Glomerular endothelial cell (primary cell): Measurements from ENCODE around the gene RAET1E. TPM values are rescaled to one million over a fixed set of nuclear protein-coding genes. Genes with fewer than 3 reads are reported as not detected.
A peak's percentile ranks its signal among the peaks of the same experiment; 100 is the strongest.
"Not testable (repeated sequence)": the region's sequence is repeated elsewhere in the genome, so short reads cannot be mapped to it uniquely, and the experiment has no call there.

Experiments
- DNase-seq: peaks from one replicate; pipeline ENCODE4 v3.0.0-alpha.2; 2011; ENCODE audit warnings: low read depth, low spot score; ENCODE audit errors: extremely low read depth
- total RNA-seq: library from RNA; depleted of rRNA; stranded (reverse); fragments of >200 nt; gene quantifications from 2 replicates; pipeline ENCODE4 v1.2.3, GENCODE V29; 2015

Gene RAET1E
- total RNA-seq, 1 donor from 2014 or later, result not detected

DNA sequence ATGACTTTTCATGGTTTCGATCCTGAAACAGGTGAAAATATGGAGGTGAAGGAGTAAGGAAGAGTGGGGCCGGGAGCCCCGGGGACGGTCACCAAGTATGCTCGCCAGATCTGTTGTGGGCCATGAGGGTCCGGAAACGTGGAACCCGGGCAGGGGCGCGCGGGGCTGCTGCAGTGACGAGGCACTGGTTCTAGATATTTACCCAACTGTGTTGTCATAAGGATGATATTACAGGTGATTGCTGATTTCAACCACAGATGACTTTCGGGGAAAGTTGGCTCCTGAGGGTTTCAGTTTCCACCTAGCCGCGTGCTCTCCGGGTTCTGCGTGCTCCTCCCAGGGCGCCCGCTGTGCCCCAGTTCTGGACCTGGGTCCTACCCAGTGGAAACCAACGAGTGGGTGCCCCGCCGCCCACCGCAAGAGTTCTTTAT lies 12.8 kb upstream of the RAET1E start:
- DNase-seq, result no peak

DNA sequence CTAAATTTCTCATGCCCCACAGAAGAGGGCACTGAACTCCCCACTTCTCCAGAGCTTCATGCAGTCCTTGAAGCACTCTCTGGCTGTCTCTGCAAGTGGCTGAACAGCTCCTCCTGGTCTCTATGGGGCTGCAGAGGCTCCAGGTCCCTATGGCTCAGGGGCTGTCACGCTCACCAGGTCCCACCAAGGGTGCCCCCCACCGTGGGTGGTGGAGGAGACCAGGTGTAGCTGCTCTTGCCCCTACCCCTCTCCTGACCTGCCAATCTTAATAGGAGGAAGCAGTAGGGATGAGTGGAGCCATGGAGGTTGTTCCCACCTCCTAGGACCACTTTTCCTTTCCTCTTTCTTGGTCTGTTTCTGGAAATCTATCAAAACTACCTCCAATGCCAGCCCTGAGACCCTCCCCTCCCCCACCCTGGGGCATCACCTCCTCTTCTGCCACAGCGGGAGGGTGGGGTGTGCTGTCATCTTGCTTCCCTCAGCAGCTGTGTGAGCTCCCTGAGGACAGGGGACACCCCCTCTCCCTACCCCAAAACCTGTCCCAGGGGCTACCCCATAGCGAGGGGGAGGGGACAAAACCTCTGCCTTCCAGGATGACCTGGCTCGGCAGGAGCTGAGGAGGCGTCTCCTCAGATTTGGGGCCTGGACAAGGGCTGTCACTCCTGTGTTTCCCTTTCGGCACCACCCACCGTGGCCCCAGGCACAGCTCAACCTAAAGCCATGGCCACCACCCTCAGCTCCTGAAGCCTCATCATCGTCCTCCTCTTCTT lies 12.0 kb upstream of the RAET1E start:
- DNase-seq, result no peak

GRCh38 chr6:149908480-149908879 lies 10.6 kb upstream of the RAET1E start:
- DNase-seq, result not testable (repeated sequence)

DNA sequence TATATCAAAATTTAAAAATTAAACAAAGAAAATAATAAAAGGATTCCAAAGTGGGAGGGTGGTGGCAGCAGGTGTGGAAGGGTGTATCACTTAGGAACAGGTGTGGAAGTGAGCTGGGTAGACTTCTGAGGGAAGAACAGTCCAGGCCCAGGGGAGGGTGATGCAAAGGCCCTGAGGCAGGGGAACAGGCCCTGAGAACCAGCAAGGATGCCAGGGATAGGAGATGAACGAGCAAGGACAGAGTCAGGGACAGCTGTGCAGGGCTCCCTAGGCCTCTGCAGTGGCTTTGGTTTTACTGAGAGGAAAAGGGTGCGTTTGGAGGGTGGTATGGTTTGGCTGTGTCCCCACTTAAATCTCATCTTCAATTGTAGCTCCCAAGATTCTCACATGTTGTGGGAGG lies 9.4 kb upstream of the RAET1E start:
- DNase-seq, result no peak

GRCh38 chr6:149906405-149906804 lies 8.5 kb upstream of the RAET1E start:
- no peak for DNase-seq

DNA sequence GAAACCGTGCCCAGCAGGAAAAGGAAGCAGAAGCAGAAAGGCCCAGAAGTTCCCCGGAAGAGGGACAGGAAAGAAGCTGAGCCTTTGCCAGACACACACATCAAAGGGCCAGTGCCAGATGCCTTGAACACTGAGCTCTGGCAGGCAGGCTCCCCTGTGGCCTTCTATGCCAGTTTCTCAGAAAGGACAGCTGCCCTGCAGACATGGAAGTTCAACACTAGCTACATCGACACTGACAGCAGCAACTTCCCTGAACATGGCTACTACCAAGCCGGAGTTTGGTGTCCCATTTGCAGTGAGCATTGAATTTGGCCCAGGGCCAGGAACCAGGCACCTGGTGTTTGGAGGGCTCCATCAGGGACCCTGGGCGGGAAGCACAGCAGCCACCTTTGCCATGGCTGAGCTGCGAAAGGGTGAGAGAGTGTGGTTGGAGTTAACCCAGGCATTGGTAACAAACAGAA lies 8.0 kb upstream of the RAET1E start:
- no peak for DNase-seq

- DNase-seq, result no peak
Observed at GRCh38 chr6:149905371-149905910, 7.5 kb upstream of the RAET1E start.

- no peak for DNase-seq
Observed at GRCh38 chr6:149904661-149905370, 6.9 kb upstream of the RAET1E start.

DNA sequence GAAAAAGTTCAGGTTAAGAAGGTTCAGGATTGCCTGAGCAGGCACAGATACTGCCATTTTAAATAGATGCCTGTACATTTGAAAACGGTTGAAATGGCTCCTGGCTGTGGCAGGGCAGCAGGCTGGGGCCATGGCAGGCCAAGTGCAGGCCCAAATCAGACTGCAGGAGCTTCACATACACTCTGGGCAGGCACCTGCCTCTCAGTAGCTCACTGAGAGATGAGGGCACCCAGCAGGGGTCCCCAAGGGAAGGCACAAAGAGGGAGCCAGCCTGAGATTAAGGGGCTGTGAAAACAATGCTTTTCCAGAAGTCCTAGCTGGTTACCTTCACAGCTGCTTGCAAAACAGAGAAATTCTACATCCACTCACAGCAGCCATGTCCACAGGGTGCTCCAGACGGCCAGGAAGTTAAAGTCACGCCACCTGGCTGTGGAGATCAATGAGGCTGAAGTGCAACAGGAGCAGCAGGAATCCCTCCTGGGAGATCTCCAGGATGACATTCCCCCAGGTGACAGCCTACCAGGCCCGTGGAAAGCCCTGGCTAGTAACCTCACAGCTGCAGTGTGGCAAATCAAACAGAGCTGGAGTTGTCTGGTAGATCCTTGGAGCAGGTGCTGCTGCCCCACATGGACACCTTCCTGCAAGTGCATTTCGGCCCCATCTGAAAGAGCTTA lies 6.2 kb upstream of the RAET1E start:
- no peak for DNase-seq

DNA sequence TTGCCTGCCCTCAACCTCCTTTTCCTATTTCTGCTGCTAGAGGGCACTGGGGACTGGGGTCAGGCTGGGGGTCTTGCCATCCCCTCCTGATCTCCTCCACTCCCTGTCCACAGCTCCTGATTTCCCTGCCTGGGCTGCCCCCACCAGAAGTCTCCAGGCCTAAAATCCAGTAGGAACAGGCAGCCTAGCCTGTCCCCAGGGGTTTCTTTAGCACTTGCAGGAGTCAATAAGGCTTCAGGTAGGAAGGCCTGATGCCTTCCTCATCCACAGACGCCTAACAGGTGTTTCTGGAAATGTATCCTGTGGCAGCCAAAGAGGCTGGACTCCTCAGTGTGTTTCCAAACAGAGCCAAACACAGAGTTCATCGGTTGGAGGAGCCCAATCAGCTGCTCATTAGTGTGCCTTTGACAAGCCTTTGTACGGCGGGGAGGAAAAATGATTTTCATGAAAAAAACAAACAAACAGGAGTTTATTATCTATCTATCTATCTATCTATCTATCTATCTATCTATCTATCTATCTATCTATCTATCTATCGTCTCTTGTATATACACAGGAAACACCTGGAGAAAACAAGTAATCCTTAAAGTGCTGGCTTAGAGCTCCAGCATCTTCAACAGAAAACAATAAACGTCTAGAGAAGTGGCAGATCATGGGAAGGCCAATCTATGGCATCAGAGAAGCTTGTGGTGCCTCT lies 3.7 kb upstream of the RAET1E start:
- no peak for DNase-seq

GRCh38 chr6:149900620-149901443 lies 2.9 kb upstream of the RAET1E start:
- no peak for DNase-seq

- no peak for DNase-seq
Observed at GRCh38 chr6:149899926-149900619, 2.2 kb upstream of the RAET1E start.

GRCh38 chr6:149899486-149899885 lies 1.6 kb upstream of the RAET1E start:
- no peak for DNase-seq

DNA sequence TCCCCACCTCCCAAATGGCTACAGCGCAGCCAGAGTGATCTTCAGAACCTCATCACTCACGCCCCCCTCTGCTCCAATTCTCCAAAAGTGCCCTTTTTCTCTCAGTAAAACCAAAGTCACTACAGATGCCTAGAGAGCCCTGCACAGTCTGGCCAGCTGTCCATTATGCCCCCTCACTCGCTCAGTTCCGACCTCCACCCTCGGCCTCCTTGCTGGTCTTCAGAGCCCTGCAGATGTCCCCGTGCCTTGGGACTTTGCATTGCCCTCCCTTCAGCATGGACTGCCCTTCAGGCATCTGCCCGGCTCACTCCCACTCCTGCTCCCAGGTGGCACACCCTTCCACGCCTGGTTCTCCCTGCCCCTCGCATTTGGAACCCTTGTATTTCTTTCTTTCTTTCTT lies 1.1 kb upstream of the RAET1E start:
- DNase-seq, result no peak

- DNase-seq, result no peak
Observed at GRCh38 chr6:149897015-149897697, 757 bp downstream of the RAET1E start.

DNA sequence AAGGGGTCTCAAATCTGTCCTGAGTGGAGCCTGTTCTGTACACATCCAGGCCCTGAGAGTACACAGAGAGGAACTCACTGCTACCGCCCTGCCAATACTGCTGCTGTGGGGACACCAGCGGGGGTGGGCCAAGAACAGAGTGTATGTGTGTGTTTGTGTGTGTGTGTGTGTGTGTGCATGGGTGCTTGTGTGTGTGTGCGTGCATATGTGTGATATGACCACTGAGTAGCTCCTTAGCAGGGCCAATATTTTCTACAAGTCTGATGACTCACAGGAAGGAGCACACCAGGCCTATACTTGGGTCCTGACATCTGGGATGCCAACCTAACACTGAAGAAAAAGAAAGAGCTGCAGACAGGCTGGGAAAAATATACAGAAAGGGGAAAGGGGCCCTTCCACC lies 1.4 kb downstream of the RAET1E start:
- no peak for DNase-seq

- DNase-seq, result peak; percentile 37
Observed at GRCh38 chr6:149895833-149896271, 2.1 kb downstream of the RAET1E start.

DNA sequence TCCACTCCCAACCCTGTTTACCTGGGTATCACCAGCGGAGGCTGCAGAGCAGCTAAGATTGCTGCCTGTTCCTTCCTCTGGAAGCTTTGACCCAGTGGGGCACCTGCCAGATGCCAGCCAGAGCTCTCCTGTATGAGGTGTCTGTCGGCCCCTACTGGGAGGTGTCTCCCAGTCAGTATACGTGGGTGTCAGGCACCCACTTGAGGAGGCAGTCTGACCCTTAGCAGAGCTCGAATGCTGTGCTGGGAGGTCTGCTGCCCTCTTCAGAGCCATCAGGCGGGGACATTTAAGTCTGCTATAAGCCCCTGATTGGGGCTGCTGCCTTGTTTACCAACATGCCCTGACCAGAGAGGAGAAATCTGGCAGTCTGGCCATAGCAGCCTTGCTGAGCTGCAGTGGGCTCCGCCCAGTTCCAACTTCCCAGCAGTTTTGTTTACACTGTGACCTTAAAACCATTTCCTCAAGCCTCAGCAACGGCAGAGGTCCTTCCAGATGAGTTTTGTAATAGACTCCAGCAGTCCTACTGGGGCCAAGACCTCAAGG lies 2.8 kb downstream of the RAET1E start:
- no peak for DNase-seq
